SK-N-SH (cell line): ENCODE measurements around the gene PIP5K1C. TPM values are rescaled to one million over a fixed set of nuclear protein-coding genes. Genes with fewer than 3 reads are reported as not detected.

Experiments
- CTCF ChIA-PET: fragments of 300-600, 350-600 bp; formaldehyde crosslinking; extraction: SDS; loops from one replicate; lab custom pipeline; 2021; lab: Yijun Ruan, JAX
- POLR2A ChIA-PET: fragments of 350-600 bp; sonication (Branson Sonifier 250); formaldehyde crosslinking; extraction: SDS; loops from one replicate; lab custom pipeline; 2020; ENCODE audit warnings: antibody characterized with exemption, inconsistent platforms; lab: Yijun Ruan, JAX
- DNase-seq: peaks from one replicate; pipeline ENCODE4 v3.0.0; 2012
- H2AFZ ChIP-seq: fragments of 200-600 bp; sonication (generic); 2 replicates; pipeline ENCODE4 v1.8.1; 2016; ENCODE audit warnings: antibody characterized with exemption, mild to moderate bottlenecking, low read depth
- H3F3A ChIP-seq: fragments of 200-600 bp; sonication (generic); replicated peaks from 2 replicates; pipeline ENCODE3; 2016; ENCODE audit warnings: antibody characterized with exemption, mild to moderate bottlenecking; ENCODE audit not compliant: insufficient read depth
- H3K27ac ChIP-seq, 2 experiments: fragments of 200-500 bp in 1 of 2; fragments of 200-600 bp in 1 of 2; sonication (Bioruptor generic) in 1 of 2; sonication (generic), shearing (Covaris generic) in 1 of 2; 2 replicates each; pipeline versions ENCODE4 v1.5.1 to v1.6.1; 2014 to 2016; ENCODE audit warnings: low read depth in 2 of 2, inconsistent platforms in 1 of 2, low read length in 1 of 2, mild to moderate bottlenecking in 1 of 2, mixed read lengths in 1 of 2
- H3K27me3 ChIP-seq: fragments of 200-600 bp; sonication (generic), shearing (Covaris generic); 2 replicates; pipeline ENCODE4 v1.6.1; 2016; ENCODE audit warnings: mixed run types; ENCODE audit not compliant: insufficient read depth
- H3K36me3 ChIP-seq, 2 experiments: fragments of 200-500 bp in 1 of 2; fragments of 200-600 bp in 1 of 2; sonication (Bioruptor generic) in 1 of 2; sonication (generic) in 1 of 2; replicated peaks in 1 of 2; 2 replicates each; pipeline versions ENCODE3 to v1.5.1; 2014 to 2016; ENCODE audit warnings: low read length in 1 of 2, mild to moderate bottlenecking in 1 of 2; ENCODE audit not compliant: insufficient read depth in 2 of 2, control insufficient read depth in 1 of 2
- H3K4me1 ChIP-seq, 2 experiments: fragments of 200-500 bp in 1 of 2; fragments of 200-600 bp in 1 of 2; sonication (Bioruptor generic) in 1 of 2; sonication (generic), shearing (Covaris generic) in 1 of 2; 2 replicates each; pipeline versions ENCODE4 v1.5.1 to v1.6.1; 2014 to 2016; ENCODE audit warnings: low read depth in 1 of 2, low read length in 1 of 2, mixed run types in 1 of 2; ENCODE audit not compliant: insufficient read depth in 2 of 2, control insufficient read depth in 1 of 2
- H3K4me2 ChIP-seq: fragments of 200-600 bp; sonication (generic), shearing (Covaris generic); 2 replicates; pipeline ENCODE4 v1.6.1; 2017; ENCODE audit warnings: mixed run types
- H3K4me3 ChIP-seq, 2 experiments: fragments of 200-500 bp in 1 of 2; fragments of 200-600 bp in 1 of 2; sonication (Bioruptor generic) in 1 of 2; sonication (generic), shearing (Covaris generic) in 1 of 2; 2 replicates each; pipeline versions ENCODE4 v1.5.1 to v1.8.1; 2014 to 2016; ENCODE audit warnings: low read depth in 2 of 2, inconsistent platforms in 1 of 2, low read length in 1 of 2, mild to moderate bottlenecking in 1 of 2, mixed read lengths in 1 of 2, moderate library complexity in 1 of 2
- H3K79me2 ChIP-seq: fragments of 200-600 bp; sonication (generic); 2 replicates; pipeline ENCODE4 v1.8.1; 2017; ENCODE audit warnings: mild to moderate bottlenecking; ENCODE audit not compliant: insufficient read depth
- H3K9ac ChIP-seq: fragments of 200-600 bp; sonication (generic); 2 replicates; pipeline ENCODE4 v1.6.1; 2017; ENCODE audit warnings: mixed run types
- H3K9me2 ChIP-seq: fragments of 200-600 bp; sonication (generic); 2 replicates; pipeline ENCODE4 v1.6.1; 2017; ENCODE audit warnings: mixed run types
- H3K9me3 ChIP-seq: fragments of 200-600 bp; sonication (generic); 2 replicates; pipeline ENCODE4 v1.6.1; 2017; ENCODE audit warnings: mixed run types, mild to moderate bottlenecking, moderate library complexity
- H4K20me1 ChIP-seq: fragments of 200-600 bp; sonication (generic); 2 replicates; pipeline ENCODE4 v1.6.1; 2017; ENCODE audit warnings: mild to moderate bottlenecking, mixed run types; ENCODE audit not compliant: insufficient read depth
- CHD2 ChIP-seq: fragments of 150-350 bp; IDR thresholded peaks from 2 replicates; pipeline ENCODE4 v1.6.1; 2018; ENCODE audit warnings: low read length; ENCODE audit not compliant: partially characterized antibody
- ELF1 ChIP-seq: IDR thresholded peaks from 2 replicates; pipeline ENCODE4 v1.4.0; 2012
- EP300 ChIP-seq, 2 experiments: IDR thresholded peaks; 2 replicates each; pipeline versions ENCODE4 v1.4.0 to v1.6.1; 2012; ENCODE audit warnings: borderline replicate concordance in 1 of 2, low read depth in 1 of 2, low read length in 1 of 2
- FOSL2 ChIP-seq: IDR thresholded peaks from 2 replicates; pipeline ENCODE4 v1.4.0; 2012; ENCODE audit warnings: low read depth, mild to moderate bottlenecking, moderate library complexity, borderline replicate concordance
- FOXJ3 ChIP-seq: sonication (generic); formaldehyde crosslinking; IDR thresholded peaks from 2 replicates; pipeline ENCODE4 v1.5.1; 2020; ENCODE audit warnings: mild to moderate bottlenecking, missing genetic modification reagents
- GATA2 ChIP-seq: sonication (generic); formaldehyde crosslinking; IDR thresholded peaks from 2 replicates; pipeline ENCODE4 v1.5.0; 2020; ENCODE audit warnings: mild to moderate bottlenecking, missing genetic modification reagents
- IRF3 ChIP-seq: fragments of 150-350 bp; IDR thresholded peaks from 2 replicates; pipeline ENCODE4 v1.6.1; 2016; ENCODE audit warnings: mild to moderate bottlenecking, low read depth, low read length
- MXI1 ChIP-seq: IDR thresholded peaks from 2 replicates; pipeline ENCODE4 v1.6.1; 2012; ENCODE audit warnings: mild to moderate bottlenecking, low read depth, low read length, improper control_type of control experiment
- NFIC ChIP-seq: IDR thresholded peaks from 2 replicates; pipeline ENCODE4 v1.4.0; 2012; ENCODE audit warnings: borderline replicate concordance
- PBX3 ChIP-seq: IDR thresholded peaks from 2 replicates; pipeline ENCODE4; 2012
- POLR2AphosphoS5 ChIP-seq: IDR thresholded peaks from 2 replicates; pipeline ENCODE4 v1.6.1; 2012; ENCODE audit warnings: low read depth, low read length
- RAD21 ChIP-seq: IDR thresholded peaks from 2 replicates; pipeline ENCODE4 v1.6.1; 2012; ENCODE audit warnings: mild to moderate bottlenecking, low read length
- RXRA ChIP-seq: IDR thresholded peaks from 2 replicates; pipeline ENCODE4 v1.4.0; 2012; ENCODE audit warnings: low read depth, mild to moderate bottlenecking, borderline replicate concordance
- SIN3A ChIP-seq: IDR thresholded peaks from 2 replicates; pipeline ENCODE4 v1.6.1; 2012; ENCODE audit warnings: low read depth, mild to moderate bottlenecking, low read length, moderate library complexity, borderline replicate concordance
- TEAD4 ChIP-seq: IDR thresholded peaks from 2 replicates; pipeline ENCODE4 v1.4.0; 2012; ENCODE audit warnings: mild to moderate bottlenecking, borderline replicate concordance; ENCODE audit not compliant: insufficient read depth
- ZBTB33 ChIP-seq: IDR thresholded peaks from 2 replicates; pipeline ENCODE4 v1.4.0; 2012; ENCODE audit warnings: low read depth, borderline replicate concordance
- WGBS: methylation state at CpG from one replicate; pipeline ENCODE4 v1.1.6; 2017; ENCODE audit warnings: low lambda C conversion rate; 5-methylcytosine and 5-hydroxymethylcytosine counted together
- polyA plus RNA-seq, 3 experiments: library from polyadenylated mRNA; depleted of rRNA; stranded (reverse); fragments of >200 nt; gene quantifications; 2 replicates each; pipeline ENCODE4 v1.2.3, GENCODE V29; 2012
- TF ChIP-seq, protein P1 (sequence below): IDR thresholded peaks from 2 replicates; pipeline ENCODE4 v1.4.0; 2012; ENCODE audit warnings: low read depth, borderline replicate concordance

PIP5K1C gene
- polyA plus RNA-seq, 1 of the 3 experiments (the other 2 are of a cell fraction) = 12.3 TPM

- no peak for DNase-seq
- no peak overlapping the region for H3K4me2 ChIP-seq
- H3K4me3 ChIP-seq = no peak overlapping the region
- peaks cover 0 to 6% of the 10 kb centered on the region in 2 experiments for H3K36me3 ChIP-seq
- 92% methylated on average over 31 of the region's 34 CpGs for WGBS
- no peak overlapping the region for H3K9ac ChIP-seq
- H3K27ac ChIP-seq = no peak overlapping the region
- H3K9me3 ChIP-seq = no peaks in the 10 kb centered on the region
- peaks cover 14% of the 10 kb centered on the region for H4K20me1 ChIP-seq
- CTCF ChIA-PET = interaction anchor here (0.5 to 4.1 kb wide), 5 partner anchors 28 to 51 kb away, joined by 3 to 39 read pairs (median 4); partner anchors contain the start of gene PIP5K1C
- H3K4me1 ChIP-seq = peaks cover 0 to 2% of the 10 kb centered on the region in 2 experiments; a peak in 1 of 4 replicates
- H3F3A ChIP-seq = no peaks in the 10 kb centered on the region
- no peaks in the 10 kb centered on the region for H3K79me2 ChIP-seq
- no peaks in the 10 kb centered on the region for H3K9me2 ChIP-seq
- no peak overlapping the region for H2AFZ ChIP-seq
- H3K27me3 ChIP-seq = no peaks in the 10 kb centered on the region
- POLR2A ChIA-PET = no interaction called here
- TF ChIP-seq FOXJ3 (CRISPR knock-in tag) (no peak), EP300 (IDR thresholded peaks at IDR 0.05; ENCODE audit: borderline replicate concordance in 1 of 2, low read depth in 1 of 2, low read length in 1 of 2) (no peak), RAD21 (no peak), POLR2AphosphoS5 (no peak), MXI1 (no peak), CHD2 (no peak), ZBTB33 (no peak), FOSL2 (no peak), PBX3 (no peak), TEAD4 (no peak), RXRA (no peak), IRF3 (no peak), GATA2 (CRISPR knock-in tag) (no peak), ELF1 (no peak), NFIC (no peak), SIN3A (no peak)
- TF ChIP-seq, protein P1, sequence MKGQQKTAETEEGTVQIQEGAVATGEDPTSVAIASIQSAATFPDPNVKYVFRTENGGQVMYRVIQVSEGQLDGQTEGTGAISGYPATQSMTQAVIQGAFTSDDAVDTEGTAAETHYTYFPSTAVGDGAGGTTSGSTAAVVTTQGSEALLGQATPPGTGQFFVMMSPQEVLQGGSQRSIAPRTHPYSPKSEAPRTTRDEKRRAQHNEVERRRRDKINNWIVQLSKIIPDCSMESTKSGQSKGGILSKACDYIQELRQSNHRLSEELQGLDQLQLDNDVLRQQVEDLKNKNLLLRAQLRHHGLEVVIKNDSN = no peak
- TF ChIP-seq, all 33 proteins: peak for 0
These were observed 31.8 kb downstream of the PIP5K1C start for GRCh38 chr19:3668331-3669081.
